ENCODE results near the gene ZNF451. TPM values are rescaled to one million over a fixed set of nuclear protein-coding genes. Genes with fewer than 3 reads are reported as not detected.

ZNF451 gene
- total and polyA plus RNA-seq, 5 donors from 2014 or later: 28.2 to 148 (median 32.6) TPM

DNA sequence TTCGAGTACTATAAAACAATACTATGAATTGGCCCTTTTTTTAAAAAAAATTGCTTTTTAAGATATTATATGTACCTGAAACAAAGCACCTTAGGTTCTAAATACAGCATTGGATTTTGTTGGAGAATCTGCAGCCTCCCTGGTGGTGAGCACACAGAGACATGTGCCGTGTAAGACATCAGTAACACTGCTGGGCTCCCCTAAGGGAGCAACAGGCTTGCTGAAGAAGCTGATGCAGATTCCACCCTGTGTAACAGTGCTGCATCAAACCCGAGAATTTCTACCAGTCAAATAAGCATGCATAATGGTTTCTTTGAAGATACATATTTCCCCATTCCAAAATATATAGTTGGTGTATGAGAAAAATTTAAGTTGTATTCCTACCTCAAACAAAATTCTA, 26.1 kb upstream of the ZNF451 start:
- DNase-seq: no peak
- Mint-ChIP-seq H3K4me1 (peaks cover 0 to 14% (median 8%) of the 10 kb centered on the region in 4 donors), H3K27ac (no peak overlapping the region), H3K36me3 (peaks cover 32% of the 10 kb centered on the region), H3K4me3 (no peak overlapping the region), H3K27me3 (no peaks in the 10 kb centered on the region), H3K9me3 (no peaks in the 10 kb centered on the region)
- peaks cover 6% of the 10 kb centered on the region for H3K36me3 ChIP-seq (ENCODE audit: control insufficient read depth, insufficient read depth, low read length)
- H3K4me1 ChIP-seq (ENCODE audit: control insufficient read depth, insufficient read depth, low read length, poor library complexity, severe bottlenecking): no peaks in the 10 kb centered on the region
- no peak for ATAC-seq (ENCODE audit: low read depth in 2 of 2)
- no peaks in the 10 kb centered on the region for H3K27me3 ChIP-seq (ENCODE audit: control insufficient read depth, insufficient read depth, low read length)
- no peak overlapping the region for H3K4me3 ChIP-seq (ENCODE audit: low read depth, low read length)
- no peaks in the 10 kb centered on the region for H3K9me3 ChIP-seq (ENCODE audit: control insufficient read depth in 2 of 2, low read length in 2 of 2)
- no peak overlapping the region for H3K27ac ChIP-seq (ENCODE audit: insufficient read depth, low read length, poor library complexity, severe bottlenecking)

DNA sequence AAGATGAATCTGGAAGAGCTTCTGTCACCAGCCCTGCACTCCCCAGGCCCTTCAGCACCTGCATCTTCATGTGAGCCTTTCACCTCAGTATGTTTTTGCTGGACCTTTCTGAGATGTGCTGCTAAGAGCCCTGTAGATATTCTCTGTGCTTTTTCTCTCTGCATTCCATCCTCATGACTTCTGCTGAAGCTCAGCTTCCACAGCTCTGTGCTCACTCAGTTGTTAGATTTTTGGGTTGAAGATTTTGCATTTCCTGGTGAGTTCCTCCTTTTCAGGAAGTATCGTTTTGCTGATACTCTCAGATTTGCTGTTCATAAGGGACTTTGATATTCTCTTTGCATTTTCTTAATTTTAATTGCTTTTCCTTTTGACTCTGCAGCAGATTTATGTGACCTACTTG, 25.2 kb upstream of the ZNF451 start:
- H3K36me3 Mint-ChIP-seq: peaks cover 29% of the 10 kb centered on the region

DNA sequence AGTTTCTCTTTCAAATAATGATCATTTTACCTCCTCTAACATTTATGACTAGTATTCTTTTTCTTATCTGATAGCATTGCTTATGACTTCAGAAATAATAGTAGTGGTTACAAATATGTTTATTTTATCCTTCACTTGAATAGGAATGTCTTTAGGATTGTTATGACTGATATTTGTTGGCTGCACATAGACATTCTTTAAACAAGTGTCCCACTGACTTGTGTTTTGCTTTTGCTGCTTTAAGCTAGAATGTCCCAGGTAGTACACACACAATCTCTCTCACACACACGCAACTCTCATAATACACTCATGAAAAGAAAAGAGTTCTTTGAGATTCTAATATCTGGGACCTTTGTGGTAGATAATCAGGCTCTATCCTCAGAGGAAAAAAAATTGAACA, 21.9 kb upstream of the ZNF451 start:
- no peak overlapping the region for H3K4me3 Mint-ChIP-seq
- no peaks in the 10 kb centered on the region for H3K9me3 Mint-ChIP-seq
- Histone ChIP-seq H3K27me3 (ENCODE audit: control insufficient read depth, insufficient read depth, low read length) (no peaks in the 10 kb centered on the region), H3K4me1 (ENCODE audit: control insufficient read depth, insufficient read depth, low read length, poor library complexity, severe bottlenecking) (no peaks in the 10 kb centered on the region), H3K9me3 (ENCODE audit: control insufficient read depth in 2 of 2, low read length in 2 of 2) (no peaks in the 10 kb centered on the region), H3K27ac (ENCODE audit: insufficient read depth, low read length, poor library complexity, severe bottlenecking) (no peak overlapping the region), H3K4me3 (ENCODE audit: low read depth, low read length) (no peak overlapping the region), H3K36me3 (ENCODE audit: control insufficient read depth, insufficient read depth, low read length) (no peaks in the 10 kb centered on the region)
- peaks cover 0 to 14% (median 5%) of the 10 kb centered on the region in 4 donors for H3K4me1 Mint-ChIP-seq
- DNase-seq (no peak), ATAC-seq (ENCODE audit: low read depth in 2 of 2) (no peak)
- peaks cover 15% of the 10 kb centered on the region for H3K36me3 Mint-ChIP-seq
- H3K27ac Mint-ChIP-seq: peak overlapping the region in 1 of 3 donors; percentile 9
- H3K27me3 Mint-ChIP-seq: no peaks in the 10 kb centered on the region

More for the DNA sequence above, 25.2 kb upstream of the ZNF451 start:
- peaks cover 0 to 14% (median 6%) of the 10 kb centered on the region in 4 donors for H3K4me1 Mint-ChIP-seq
- peaks cover 6% of the 10 kb centered on the region for H3K36me3 ChIP-seq (ENCODE audit: control insufficient read depth, insufficient read depth, low read length)
- ATAC-seq (ENCODE audit: low read depth in 2 of 2) (no peak), DNase-seq (no peak)
- no peak overlapping the region for H3K4me3 Mint-ChIP-seq
- H3K27me3 Mint-ChIP-seq: no peaks in the 10 kb centered on the region
- H3K27ac ChIP-seq (ENCODE audit: insufficient read depth, low read length, poor library complexity, severe bottlenecking): no peak overlapping the region
- no peaks in the 10 kb centered on the region for H3K27me3 ChIP-seq (ENCODE audit: control insufficient read depth, insufficient read depth, low read length)
- H3K27ac Mint-ChIP-seq: peak overlapping the region in 1 of 3 donors; percentile 71
- no peaks in the 10 kb centered on the region for H3K4me1 ChIP-seq (ENCODE audit: control insufficient read depth, insufficient read depth, low read length, poor library complexity, severe bottlenecking)
- H3K4me3 ChIP-seq (ENCODE audit: low read depth, low read length): no peak overlapping the region
- no peaks in the 10 kb centered on the region for H3K9me3 Mint-ChIP-seq
- H3K9me3 ChIP-seq (ENCODE audit: control insufficient read depth in 2 of 2, low read length in 2 of 2): no peaks in the 10 kb centered on the region

DNA sequence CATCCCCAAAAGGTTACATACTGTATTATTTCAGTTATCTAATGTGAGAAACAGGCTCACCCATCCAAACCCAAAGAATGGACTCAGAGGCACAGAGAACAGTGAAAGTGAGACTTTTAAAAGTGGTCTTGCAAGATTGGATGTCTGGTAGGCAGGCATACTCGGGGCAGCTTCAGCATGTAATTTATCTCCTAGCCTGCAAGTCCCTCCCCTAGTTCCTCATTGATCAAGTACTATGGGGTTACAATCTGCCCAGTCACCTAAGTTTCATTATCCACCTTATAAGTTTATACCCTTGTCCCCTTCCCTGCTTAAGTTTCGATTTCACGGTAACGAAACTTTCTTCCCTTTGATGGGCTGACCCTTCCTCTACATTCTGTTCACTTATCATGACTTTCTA, 20.8 kb upstream of the ZNF451 start:
- Histone ChIP-seq H3K4me1 (ENCODE audit: control insufficient read depth, insufficient read depth, low read length, poor library complexity, severe bottlenecking) (no peaks in the 10 kb centered on the region), H3K27ac (ENCODE audit: insufficient read depth, low read length, poor library complexity, severe bottlenecking) (no peak overlapping the region), H3K36me3 (ENCODE audit: control insufficient read depth, insufficient read depth, low read length) (no peaks in the 10 kb centered on the region), H3K4me3 (ENCODE audit: low read depth, low read length) (no peak overlapping the region), H3K27me3 (ENCODE audit: control insufficient read depth, insufficient read depth, low read length) (no peaks in the 10 kb centered on the region), H3K9me3 (ENCODE audit: control insufficient read depth in 2 of 2, low read length in 2 of 2) (no peaks in the 10 kb centered on the region)
- no peak for ATAC-seq (ENCODE audit: low read depth in 2 of 2)
- Mint-ChIP-seq H3K9me3 (no peaks in the 10 kb centered on the region), H3K27me3 (no peaks in the 10 kb centered on the region), H3K36me3 (peaks cover 21% of the 10 kb centered on the region), H3K27ac (peak overlapping the region in 1 of 3 donors; percentile 32), H3K4me1 (peaks cover 0 to 14% (median 5%) of the 10 kb centered on the region in 4 donors), H3K4me3 (no peak overlapping the region)
- no peak for DNase-seq

DNA sequence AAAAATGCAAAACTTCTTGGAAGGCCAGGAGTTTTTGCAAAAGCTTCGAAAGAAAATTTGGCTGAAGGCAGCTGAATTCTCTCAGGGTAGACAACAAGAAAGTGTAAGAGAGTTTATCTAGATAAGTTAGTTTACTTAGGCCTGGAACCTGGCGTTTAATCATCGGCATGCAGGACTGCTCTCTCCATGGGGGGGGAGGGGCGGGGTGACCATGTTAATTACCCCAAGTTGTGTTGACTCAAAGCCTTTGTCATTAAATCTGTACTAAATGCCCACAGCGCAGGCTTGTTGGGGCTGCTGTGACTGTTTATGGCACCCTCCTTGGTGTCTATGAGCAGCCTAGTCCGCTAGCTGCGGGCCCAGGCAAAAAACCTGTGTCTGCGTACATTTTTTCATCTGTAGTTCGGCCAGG, 20.1 kb upstream of the ZNF451 start:
- H3K4me3 Mint-ChIP-seq: no peak overlapping the region

DNA sequence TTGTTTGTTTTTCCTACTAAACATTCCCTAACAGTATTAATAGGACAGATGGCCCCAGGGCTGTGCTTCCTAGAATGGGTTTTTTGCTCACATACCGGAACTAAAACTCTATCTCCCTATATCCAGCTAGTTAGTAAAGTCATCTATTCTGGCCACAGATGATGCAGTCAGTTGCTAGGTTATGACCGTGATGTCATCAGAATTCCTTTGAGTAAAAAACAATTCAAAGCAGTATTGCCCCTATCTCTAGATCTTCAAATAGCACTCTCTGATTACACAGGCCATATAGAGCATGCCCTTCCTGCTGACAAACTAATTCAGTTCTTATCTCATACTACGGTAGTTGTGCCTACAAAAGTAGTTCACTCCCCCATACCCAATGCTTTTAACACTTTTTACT, 17.9 kb upstream of the ZNF451 start:
- no peak for ATAC-seq (ENCODE audit: low read depth in 2 of 2)
- H3K27me3 Mint-ChIP-seq: no peaks in the 10 kb centered on the region

More for the DNA sequence above, 20.1 kb upstream of the ZNF451 start:
- Mint-ChIP-seq H3K9me3 (no peaks in the 10 kb centered on the region), H3K27ac (no peak overlapping the region), H3K27me3 (no peaks in the 10 kb centered on the region), H3K4me1 (peaks cover 0 to 7% (median 1%) of the 10 kb centered on the region in 4 donors), H3K36me3 (peaks cover 19% of the 10 kb centered on the region)
- no peak overlapping the region for H3K4me3 ChIP-seq (ENCODE audit: low read depth, low read length)
- DNase-seq (no peak), ATAC-seq (ENCODE audit: low read depth in 2 of 2) (no peak)
- H3K27me3 ChIP-seq (ENCODE audit: control insufficient read depth, insufficient read depth, low read length): no peaks in the 10 kb centered on the region
- no peaks in the 10 kb centered on the region for H3K9me3 ChIP-seq (ENCODE audit: control insufficient read depth in 2 of 2, low read length in 2 of 2)
- no peaks in the 10 kb centered on the region for H3K36me3 ChIP-seq (ENCODE audit: control insufficient read depth, insufficient read depth, low read length)
- H3K27ac ChIP-seq (ENCODE audit: insufficient read depth, low read length, poor library complexity, severe bottlenecking): no peak overlapping the region
- no peaks in the 10 kb centered on the region for H3K4me1 ChIP-seq (ENCODE audit: control insufficient read depth, insufficient read depth, low read length, poor library complexity, severe bottlenecking)

DNA sequence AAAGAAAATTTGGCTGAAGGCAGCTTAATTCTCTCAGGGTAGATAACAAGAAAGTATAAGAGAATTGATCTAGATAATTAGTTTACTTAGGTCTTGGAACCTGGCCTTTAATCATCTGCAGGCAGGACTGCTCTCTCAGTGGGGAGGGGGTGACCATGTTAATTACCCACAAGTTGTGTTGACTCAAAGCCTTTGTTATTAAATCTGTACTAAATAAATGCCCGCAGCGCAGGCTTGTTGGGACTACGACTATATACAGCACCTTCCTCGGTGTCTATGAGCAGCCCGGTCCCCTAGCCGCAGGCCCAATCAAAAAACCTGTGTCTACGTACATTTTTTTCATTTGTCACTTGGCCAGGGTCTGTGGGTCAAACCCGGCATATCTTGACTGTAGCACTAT, 15.6 kb upstream of the ZNF451 start:
- H3K27ac ChIP-seq (ENCODE audit: insufficient read depth, low read length, poor library complexity, severe bottlenecking): no peak overlapping the region
- H3K9me3 Mint-ChIP-seq: no peaks in the 10 kb centered on the region

More for the DNA sequence above, 17.9 kb upstream of the ZNF451 start:
- Mint-ChIP-seq H3K36me3 (peaks cover 13% of the 10 kb centered on the region), H3K4me1 (no peaks in the 10 kb centered on the region), H3K9me3 (no peaks in the 10 kb centered on the region), H3K4me3 (no peak overlapping the region), H3K27ac (no peak overlapping the region)
- no peak overlapping the region for H3K27ac ChIP-seq (ENCODE audit: insufficient read depth, low read length, poor library complexity, severe bottlenecking)
- no peaks in the 10 kb centered on the region for H3K9me3 ChIP-seq (ENCODE audit: control insufficient read depth in 2 of 2, low read length in 2 of 2)
- no peaks in the 10 kb centered on the region for H3K36me3 ChIP-seq (ENCODE audit: control insufficient read depth, insufficient read depth, low read length)
- H3K4me3 ChIP-seq (ENCODE audit: low read depth, low read length): no peak overlapping the region
- H3K27me3 ChIP-seq (ENCODE audit: control insufficient read depth, insufficient read depth, low read length): no peaks in the 10 kb centered on the region
- H3K4me1 ChIP-seq (ENCODE audit: control insufficient read depth, insufficient read depth, low read length, poor library complexity, severe bottlenecking): no peaks in the 10 kb centered on the region
- no peak for DNase-seq

DNA sequence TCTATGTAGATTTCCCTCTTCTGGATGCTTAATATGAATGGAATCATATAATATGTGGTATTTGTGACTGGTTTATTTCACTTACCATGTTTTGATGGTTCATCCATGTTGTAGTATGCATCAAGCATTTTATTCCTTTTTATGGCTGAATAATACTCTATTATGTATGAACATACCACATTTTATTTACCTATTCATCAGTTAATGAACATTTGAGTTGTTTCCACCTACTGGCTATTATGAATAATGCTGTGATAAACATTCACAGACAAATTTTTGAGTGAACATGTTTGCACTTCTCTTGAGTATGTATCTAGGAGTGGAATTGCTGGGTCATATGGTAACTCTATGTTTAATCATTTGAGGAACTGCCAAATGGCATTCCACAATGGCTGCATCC, 14.9 kb upstream of the ZNF451 start:
- no peak for ATAC-seq (ENCODE audit: low read depth in 2 of 2)
- no peak overlapping the region for H3K27ac Mint-ChIP-seq
- Histone ChIP-seq H3K36me3 (ENCODE audit: control insufficient read depth, insufficient read depth, low read length) (no peaks in the 10 kb centered on the region), H3K27me3 (ENCODE audit: control insufficient read depth, insufficient read depth, low read length) (no peaks in the 10 kb centered on the region), H3K4me1 (ENCODE audit: control insufficient read depth, insufficient read depth, low read length, poor library complexity, severe bottlenecking) (no peaks in the 10 kb centered on the region), H3K27ac (ENCODE audit: insufficient read depth, low read length, poor library complexity, severe bottlenecking) (no peak overlapping the region), H3K9me3 (ENCODE audit: control insufficient read depth in 2 of 2, low read length in 2 of 2) (peaks cover 2 to 3% of the 10 kb centered on the region in 2 experiments), H3K4me3 (ENCODE audit: low read depth, low read length) (no peak overlapping the region)
- no peak for DNase-seq
- peaks cover 0 to 2% (median 0%) of the 10 kb centered on the region in 7 donors for H3K9me3 Mint-ChIP-seq
- H3K4me1 Mint-ChIP-seq: peaks cover 0 to 4% (median 0%) of the 10 kb centered on the region in 4 donors
- H3K4me3 Mint-ChIP-seq: no peak overlapping the region
- H3K27me3 Mint-ChIP-seq: no peaks in the 10 kb centered on the region
- H3K36me3 Mint-ChIP-seq: peaks cover 9% of the 10 kb centered on the region

More for the DNA sequence above, 15.6 kb upstream of the ZNF451 start:
- Histone ChIP-seq H3K27me3 (ENCODE audit: control insufficient read depth, insufficient read depth, low read length) (no peaks in the 10 kb centered on the region), H3K4me1 (ENCODE audit: control insufficient read depth, insufficient read depth, low read length, poor library complexity, severe bottlenecking) (no peaks in the 10 kb centered on the region), H3K4me3 (ENCODE audit: low read depth, low read length) (no peak overlapping the region), H3K36me3 (ENCODE audit: control insufficient read depth, insufficient read depth, low read length) (no peaks in the 10 kb centered on the region), H3K9me3 (ENCODE audit: control insufficient read depth in 2 of 2, low read length in 2 of 2) (no peaks in the 10 kb centered on the region)
- ATAC-seq (ENCODE audit: low read depth in 2 of 2) (no peak), DNase-seq (no peak)
- peaks cover 0 to 4% (median 0%) of the 10 kb centered on the region in 4 donors for H3K4me1 Mint-ChIP-seq
- no peak overlapping the region for H3K4me3 Mint-ChIP-seq
- H3K27ac Mint-ChIP-seq: no peak overlapping the region
- H3K27me3 Mint-ChIP-seq: no peaks in the 10 kb centered on the region
- H3K36me3 Mint-ChIP-seq: peaks cover 9% of the 10 kb centered on the region
